ENCODE data around the gene SPIC. TPM values are rescaled to one million over a fixed set of nuclear protein-coding genes. Genes with fewer than 3 reads are reported as not detected.
A peak's percentile ranks its signal among the peaks of the same experiment; 100 is the strongest.
"Not testable (repeated sequence)": the region's sequence is repeated elsewhere in the genome, so short reads cannot be mapped to it uniquely, and the experiment has no call there.

The SPIC gene
- polyA plus RNA-seq (ENCODE audit: insufficient read length in 3 of 3) = not detected
- long read RNA-seq, donor 1 = 0 reads
- long read RNA-seq, donor 2 = 0 reads
- long read RNA-seq, donor 3 = 0 reads
- long read RNA-seq, donor 4 = 0 reads
- long read RNA-seq, donor 5 = 0 reads
- long read RNA-seq, donor 6 = 0 reads
- long read RNA-seq, donor 7 = 0 reads
- long read RNA-seq, donor 8 = 0 reads
- long read RNA-seq, donor 9 = 0 reads
- long read RNA-seq, donor 10 = 0 reads
- long read RNA-seq, donor 11 = 0 reads
- long read RNA-seq, donor 12 = 0 reads
- long read RNA-seq, donor 13 = 0 reads
- long read RNA-seq, donor 14 = 0 reads
- long read RNA-seq, donor 15 = 0 reads
- long read RNA-seq, donor 16 = 0 reads

GRCh38 chr12:101474711-101475386 is at the start of gene SPIC:
SPIC (plus strand) TSS chr12:101475336; CDS start chr12:101476905, 1,569 bp downstream.
- DNase-seq = no peak

- DNase-seq = no peak
These were observed 44.7 kb upstream of the SPIC start for GRCh38 chr12:101430456-101430855.

GRCh38 chr12:101436136-101436535 is 39.0 kb upstream of the SPIC start:
- peak; percentile 42 for DNase-seq

- no peak for DNase-seq
These were observed 35.9 kb upstream of the SPIC start for GRCh38 chr12:101439236-101439635.

DNA sequence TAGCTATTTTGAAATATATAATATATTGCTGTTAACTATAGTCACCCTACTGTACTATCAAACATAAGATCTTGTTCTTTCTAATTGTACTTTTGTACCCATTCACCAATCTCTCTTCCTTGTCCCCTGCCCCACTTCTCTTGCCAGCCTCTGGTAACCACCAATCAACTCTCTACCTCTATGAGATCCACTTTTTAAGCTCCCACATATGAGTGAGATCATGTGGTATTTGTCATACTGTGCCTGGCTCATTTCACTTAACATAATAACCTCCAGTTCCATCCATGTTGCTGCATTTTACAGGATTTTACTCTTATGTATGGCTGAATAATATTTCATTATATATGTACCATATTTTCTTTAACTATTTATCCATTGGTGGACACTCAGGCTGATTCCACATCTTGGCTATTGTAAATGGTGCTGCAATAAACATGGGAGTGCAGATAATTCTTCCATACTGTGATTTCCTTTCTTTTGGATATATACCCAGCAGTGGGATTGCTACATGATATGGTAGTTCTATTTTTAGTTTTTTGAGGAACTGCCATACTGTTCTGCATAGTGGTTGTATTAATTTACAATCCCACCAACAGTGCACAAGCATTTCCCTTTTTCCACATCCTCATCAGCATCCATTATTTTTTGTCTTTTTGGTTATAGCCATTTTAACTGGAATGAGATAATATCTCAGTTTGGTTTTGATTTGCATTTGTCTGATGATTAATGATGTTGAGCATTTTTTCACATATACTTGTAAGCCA is 33.5 kb upstream of the SPIC start:
- DNase-seq = no peak

DNA sequence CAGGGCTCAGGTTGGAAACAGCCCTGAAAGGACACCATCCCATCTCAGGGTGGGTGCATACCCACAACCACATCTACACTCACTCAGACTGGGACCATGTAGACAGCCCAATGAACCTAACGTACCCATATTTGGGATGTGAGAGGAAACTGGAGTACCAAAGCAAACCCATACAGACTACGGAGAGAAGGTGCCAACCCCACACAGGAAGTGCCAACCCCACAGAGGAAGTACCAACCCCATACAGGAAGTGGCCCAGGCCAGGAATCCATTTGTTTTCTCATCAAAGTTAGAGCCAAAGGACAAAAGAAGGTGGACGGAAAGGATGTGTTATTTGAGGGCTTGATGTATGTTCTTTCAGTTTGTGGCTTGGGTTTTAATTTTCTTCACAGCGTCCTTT is 19.5 kb upstream of the SPIC start:
- DNase-seq = no peak

DNA sequence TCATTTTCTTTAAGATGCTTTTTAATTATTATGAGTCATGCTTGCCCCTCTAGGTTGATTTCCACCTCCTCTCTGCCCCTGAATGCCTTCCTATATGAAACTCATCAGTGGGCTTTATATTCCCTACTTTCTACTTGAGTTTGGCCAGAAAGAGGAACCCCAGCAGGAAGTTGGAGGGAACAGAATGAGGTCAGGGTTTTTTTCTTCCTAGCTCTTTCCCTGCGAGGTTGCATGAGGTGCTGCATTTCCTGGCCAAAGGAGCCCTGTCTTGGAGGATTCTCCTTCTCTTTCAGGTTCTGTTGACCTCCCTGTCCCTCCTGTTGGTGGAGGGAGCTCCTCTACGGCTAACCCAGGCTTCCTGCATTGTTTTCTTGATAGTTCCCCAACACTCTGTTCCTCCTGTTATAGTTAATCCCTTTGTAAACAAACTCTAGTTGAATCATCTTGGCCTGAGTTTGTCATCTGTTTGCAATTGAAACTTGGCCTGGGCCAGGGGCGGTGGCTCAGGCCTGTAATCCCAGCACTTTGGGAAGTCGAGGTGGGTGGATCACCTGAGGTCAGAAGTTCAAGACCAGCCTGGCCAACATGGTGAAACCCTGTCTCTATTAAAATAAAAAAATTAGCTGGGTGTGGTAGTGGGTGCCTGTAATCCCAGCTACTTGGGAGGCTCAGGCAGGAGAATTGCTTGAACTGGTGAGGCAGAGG is 15.3 kb upstream of the SPIC start:
- DNase-seq = no peak

GRCh38 chr12:101468948-101469347 is 6.2 kb upstream of the SPIC start:
- DNase-seq = no peak

DNA sequence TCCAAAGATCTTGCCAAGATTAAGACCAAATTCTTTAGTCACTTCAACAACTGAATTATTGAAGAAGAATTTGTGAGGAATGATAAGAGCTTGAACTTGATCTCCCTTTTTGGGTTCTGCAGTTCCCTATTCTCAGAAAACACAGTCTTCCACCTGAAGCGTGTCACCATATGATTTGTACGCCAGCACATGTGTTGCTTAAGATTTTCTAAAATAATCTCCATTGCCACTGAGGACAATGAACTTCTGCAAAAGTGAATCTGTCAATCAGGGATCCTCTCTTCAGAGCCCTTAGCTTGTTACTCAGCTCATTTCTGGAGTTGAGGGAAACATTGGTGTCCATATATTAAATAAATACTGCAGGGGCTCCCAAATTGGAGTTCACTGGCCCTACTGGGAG is 4.2 kb upstream of the SPIC start:
- no peak for DNase-seq

DNA sequence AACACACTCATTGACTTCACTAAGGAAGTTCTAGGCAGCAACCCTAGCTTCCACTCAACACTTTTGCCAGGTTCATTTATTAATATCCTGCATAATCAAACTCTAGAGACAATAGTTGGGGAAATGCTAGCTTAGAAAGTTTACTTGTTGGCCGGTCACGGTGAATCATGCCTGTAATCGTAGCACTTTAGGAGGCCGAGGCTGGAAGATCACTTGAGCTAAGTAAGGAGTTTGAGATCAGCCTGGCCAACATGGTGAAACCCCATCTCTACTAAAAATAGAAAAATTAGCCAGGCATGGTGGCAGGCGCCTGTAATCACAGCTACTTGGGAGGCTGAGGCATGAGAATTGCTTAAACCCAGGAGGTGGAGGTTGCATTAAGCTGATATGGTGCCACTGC is 3.3 kb upstream of the SPIC start:
- DNase-seq = not testable (repeated sequence)

- no peak for DNase-seq
These were observed 888 bp upstream of the SPIC start for GRCh38 chr12:101474248-101474647.

GRCh38 chr12:101475751-101476305 is 692 bp downstream of the SPIC start:
- DNase-seq = no peak

DNA sequence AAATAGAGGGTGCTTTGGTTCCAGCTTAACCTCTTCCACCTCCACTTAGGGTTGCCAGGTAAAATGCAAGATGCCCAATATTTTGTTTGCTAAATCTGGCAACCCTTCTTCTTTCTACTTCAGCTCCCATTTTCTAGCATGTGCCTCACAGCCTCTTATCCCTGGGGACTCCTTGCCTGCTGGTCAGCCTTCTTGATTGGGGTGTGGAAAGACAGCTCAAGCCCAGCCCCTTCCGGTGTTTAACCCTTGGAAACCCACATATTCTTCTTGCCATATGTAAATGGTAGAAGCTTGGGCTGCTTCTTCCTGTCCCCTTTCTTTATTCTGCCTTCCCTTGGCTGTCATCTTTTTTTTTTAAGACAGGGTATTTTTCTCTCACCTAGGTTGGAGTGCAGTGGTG is 5.7 kb downstream of the SPIC start:
- DNase-seq = no peak

DNA sequence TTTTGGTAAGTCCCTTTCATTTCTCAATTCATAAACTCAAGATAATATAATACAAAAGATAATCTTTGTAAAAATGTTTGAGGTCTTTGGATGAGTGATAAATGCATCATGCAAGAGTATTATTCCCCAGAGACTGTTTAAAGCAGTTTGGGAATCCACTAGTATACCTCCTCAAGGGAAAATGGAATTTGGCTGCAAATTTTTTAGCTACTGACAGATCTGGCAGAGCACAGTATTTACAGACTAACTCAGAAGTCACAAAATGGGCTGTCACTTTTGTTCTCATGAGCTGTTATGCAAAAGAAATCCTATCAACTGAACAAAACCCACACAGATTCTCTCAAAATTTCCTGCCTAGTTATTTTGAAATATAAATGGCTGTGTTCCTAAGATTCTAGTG is 9.9 kb downstream of the SPIC start:
- DNase-seq = no peak

DNA sequence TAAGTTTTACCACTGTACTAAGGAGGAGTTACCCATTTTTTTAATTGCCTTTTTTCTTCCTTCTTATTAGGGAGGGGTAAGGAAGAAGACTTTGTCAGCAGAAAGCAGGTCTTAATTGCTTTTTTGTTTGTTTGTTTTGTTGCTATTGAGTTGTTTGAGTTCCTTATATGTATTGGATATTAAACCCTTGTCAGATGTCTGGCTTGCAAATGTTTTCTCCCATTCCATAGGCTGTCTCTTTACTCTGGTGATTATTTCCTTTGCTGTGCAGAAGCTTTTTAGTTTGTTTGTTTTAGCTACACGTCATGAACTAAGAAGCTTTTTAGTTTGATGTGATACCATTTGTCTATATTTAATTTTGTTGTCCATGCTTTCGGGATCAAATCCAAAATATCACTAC is 13.3 kb downstream of the SPIC start:
- DNase-seq = no peak

- DNase-seq = peak; percentile 20
These were observed 15.3 kb downstream of the SPIC start for GRCh38 chr12:101490286-101490920.

DNA sequence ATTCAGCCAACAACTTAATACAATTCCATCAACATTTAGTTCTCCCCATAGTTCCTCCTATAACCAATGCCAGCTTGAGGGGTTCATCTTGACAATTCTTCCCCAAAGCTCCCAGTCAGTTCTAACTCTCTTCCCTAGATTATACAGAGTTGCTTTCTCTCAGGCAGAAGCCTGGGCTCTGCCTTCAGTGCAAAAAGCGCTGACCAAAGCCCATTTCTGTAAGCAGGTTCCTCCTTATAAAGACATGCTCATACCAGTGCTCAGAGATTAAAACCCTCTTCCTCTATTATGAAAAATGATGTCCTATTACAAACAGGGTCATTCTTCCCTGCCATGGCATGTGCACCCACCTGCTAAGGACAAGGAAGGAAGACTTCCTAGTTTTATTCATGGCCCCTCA is 16.2 kb downstream of the SPIC start:
- DNase-seq = no peak

- DNase-seq = no peak
These were observed 18.4 kb downstream of the SPIC start for GRCh38 chr12:101493556-101493955.

GRCh38 chr12:101498252-101498651 is 23.1 kb downstream of the SPIC start:
- DNase-seq = no peak

- peak; percentile 88 for DNase-seq
These were observed 26.4 kb downstream of the SPIC start for GRCh38 chr12:101501410-101501995.

DNA sequence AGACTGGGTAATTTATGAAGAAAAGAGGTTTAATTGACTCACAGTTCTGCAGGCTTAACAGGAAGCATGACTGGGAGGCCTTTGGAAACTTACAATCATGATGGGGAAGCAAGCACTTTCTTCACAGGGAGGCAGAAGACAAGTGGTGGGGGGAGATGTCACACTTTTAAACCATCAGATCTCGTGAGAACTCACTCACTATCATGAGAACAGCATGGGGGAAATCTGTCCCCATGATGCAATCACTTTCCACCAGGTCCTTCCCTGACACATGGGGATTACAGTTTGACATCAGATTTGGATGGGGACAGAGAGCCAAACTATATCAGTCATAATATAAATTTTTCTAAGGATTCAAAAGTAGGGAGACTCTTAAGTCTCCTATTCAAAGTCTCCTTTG is 46.0 kb downstream of the SPIC start:
- no peak for DNase-seq
